AG09319 (cell line): ENCODE data around the gene NEURL1B.

Experiments
- DNase-seq: peaks from one replicate; pipeline ENCODE4 v3.0.0-alpha.2; 2010; ENCODE audit warnings: low read depth; ENCODE audit errors: extremely low read depth
- CTCF ChIP-seq: IDR thresholded peaks from 2 replicates; pipeline ENCODE4 v1.5.1; 2011; ENCODE audit warnings: low read depth, mild to moderate bottlenecking, inconsistent platforms, low read length, moderate library complexity

Gene NEURL1B

GRCh38 chr5:172694541-172694940 is 53.5 kb downstream of the NEURL1B start:
- DNase-seq: no peak
- TF ChIP-seq CTCF: no peak

GRCh38 chr5:172695232-172696054 is 54.4 kb downstream of the NEURL1B start:
- no peak for DNase-seq
- no peak for TF ChIP-seq CTCF

GRCh38 chr5:172696171-172696849 is 55.2 kb downstream of the NEURL1B start:
- TF ChIP-seq CTCF: no peak
- no peak for DNase-seq

- TF ChIP-seq CTCF: peak; percentile 93
- DNase-seq: peak; percentile 51
These were observed 56.4 kb downstream of the NEURL1B start for GRCh38 chr5:172697123-172698121.

- TF ChIP-seq CTCF: no peak
- DNase-seq: no peak
These were observed 58.4 kb downstream of the NEURL1B start for GRCh38 chr5:172699423-172699822.

- no peak for DNase-seq
- TF ChIP-seq CTCF: no peak
These were observed 58.9 kb downstream of the NEURL1B start for GRCh38 chr5:172699999-172700364.
